Cardiac muscle cell (in vitro differentiated cells and primary cell): ENCODE measurements around the gene DENND11. TPM values are rescaled to one million over a fixed set of nuclear protein-coding genes. Genes with fewer than 3 reads are reported as not detected.

Experiments
- DNase-seq, 2 donors: peaks; one replicate each; pipeline versions ENCODE4 v3.0.0 to v3.0.0-alpha.2; 2010 to 2017; ENCODE audit warnings: low read depth in 1 of 2, low spot score in 1 of 2
- H3K27ac ChIP-seq: fragments of 200-600 bp; sonication (generic); 2 replicates; pipeline ENCODE4 v1.5.1; 2016
- H3K27me3 ChIP-seq: fragments of 200-600 bp; sonication (generic); 2 replicates; pipeline ENCODE4 v1.6.0; 2016; ENCODE audit warnings: control low read depth
- H3K36me3 ChIP-seq: fragments of 200-600 bp; sonication (generic); 2 replicates; pipeline ENCODE4 v1.5.1; 2016; ENCODE audit warnings: control low read depth
- H3K4me1 ChIP-seq: fragments of 200-600 bp; sonication (generic); 2 replicates; pipeline ENCODE4 v1.8.1; 2017; ENCODE audit warnings: low read depth, mild to moderate bottlenecking, mixed run types
- H3K4me3 ChIP-seq: fragments of 200-600 bp; sonication (generic); 2 replicates; pipeline ENCODE4 v1.5.1; 2016; ENCODE audit warnings: mild to moderate bottlenecking
- H3K9me3 ChIP-seq: fragments of 200-600 bp; sonication (generic); 2 replicates; pipeline ENCODE4 v1.5.1; 2017; ENCODE audit warnings: low read depth, mild to moderate bottlenecking, control low read depth
- CTCF ChIP-seq: IDR thresholded peaks from 2 replicates; pipeline ENCODE4 v1.5.1; 2012; ENCODE audit warnings: low read depth, mild to moderate bottlenecking, low read length
- polyA plus RNA-seq: library from polyadenylated mRNA; unstranded; fragments of >200 nt; fragmentation: Nextera tagmentation; extraction: Ambion mirVana; gene quantifications from 2 replicates; pipeline ENCODE4 v1.2.1, GENCODE V29; 2016
- total RNA-seq: library from RNA; depleted of rRNA; stranded (reverse); fragments of >200 nt; gene quantifications from 2 replicates; pipeline ENCODE4 v1.2.3, GENCODE V29; 2016

DENND11 gene
- total and polyA plus RNA-seq, 2 experiments from 2014 or later, result 5.0 to 15.5 TPM

GRCh38 chr7:141737836-141738591 lies 36.0 kb upstream of the DENND11 start, which contains the start of gene SSBP1:
Gene SSBP1 (plus strand): TSS chr7:141738358. CDS start chr7:141739167, 809 bp downstream.
- DNase-seq, result peak; percentile 96 to 98
- no peaks in the 10 kb centered on the region for H3K27me3 ChIP-seq
- peak within 1 kb of the TSS; percentile 72 for H3K27ac ChIP-seq
- H3K36me3 ChIP-seq, result peaks cover 12% of the 10 kb centered on the region
- TF ChIP-seq CTCF, result peak; percentile 89
- H3K4me3 ChIP-seq, result peak within 1 kb of the TSS; percentile 74
- H3K4me1 ChIP-seq, result peaks cover 7% of the 10 kb centered on the region
- no peaks in the 10 kb centered on the region for H3K9me3 ChIP-seq

GRCh38 chr7:141737118-141737835 lies 35.3 kb upstream of the DENND11 start:
- Histone ChIP-seq H3K27ac (peak overlapping the region; percentile 70), H3K9me3 (no peaks in the 10 kb centered on the region), H3K4me3 (peak overlapping the region; percentile 74), H3K4me1 (peaks cover 7% of the 10 kb centered on the region), H3K36me3 (peaks cover 9% of the 10 kb centered on the region), H3K27me3 (no peaks in the 10 kb centered on the region)
- TF ChIP-seq CTCF, result no peak
- peak in 1 of 2 donors; percentile 14 for DNase-seq

GRCh38 chr7:141731476-141732149 lies 29.6 kb upstream of the DENND11 start:
- no peaks in the 10 kb centered on the region for H3K27me3 ChIP-seq
- no peak overlapping the region for H3K27ac ChIP-seq
- no peak for TF ChIP-seq CTCF
- no peaks in the 10 kb centered on the region for H3K36me3 ChIP-seq
- no peaks in the 10 kb centered on the region for H3K4me1 ChIP-seq
- no peak overlapping the region for H3K4me3 ChIP-seq
- H3K9me3 ChIP-seq, result no peaks in the 10 kb centered on the region
- no peak for DNase-seq

GRCh38 chr7:141729020-141729419 lies 27.1 kb upstream of the DENND11 start:
- Histone ChIP-seq H3K36me3 (no peaks in the 10 kb centered on the region), H3K4me1 (no peaks in the 10 kb centered on the region), H3K9me3 (no peaks in the 10 kb centered on the region), H3K4me3 (no peak overlapping the region), H3K27me3 (no peaks in the 10 kb centered on the region), H3K27ac (no peak overlapping the region)
- DNase-seq, result no peak
- TF ChIP-seq CTCF, result no peak

GRCh38 chr7:141722529-141722928 lies 20.6 kb upstream of the DENND11 start:
- Histone ChIP-seq H3K27ac (no peak overlapping the region), H3K4me1 (no peaks in the 10 kb centered on the region), H3K36me3 (no peaks in the 10 kb centered on the region), H3K27me3 (no peaks in the 10 kb centered on the region), H3K4me3 (no peak overlapping the region), H3K9me3 (no peaks in the 10 kb centered on the region)
- DNase-seq, result no peak
- no peak for TF ChIP-seq CTCF
